CD4-positive, alpha-beta T cell treated with Interleukin-12 subunit alpha and Interleukin-12 subunit beta, for 1 hour (primary cell): ENCODE data around the gene MED16.
"Not testable (repeated sequence)": the region's sequence is repeated elsewhere in the genome, so short reads cannot be mapped to it uniquely, and the experiment has no call there.

Experiments
- DNase-seq: peaks from one replicate; pipeline ENCODE4 v3.0.0-alpha.2; 2020

MED16 gene

GRCh38 chr19:850979-851335 lies 42.0 kb downstream of the MED16 start:
- DNase-seq: no peak

- no peak for DNase-seq
These were observed 42.6 kb downstream of the MED16 start for GRCh38 chr19:850221-850978.

DNA sequence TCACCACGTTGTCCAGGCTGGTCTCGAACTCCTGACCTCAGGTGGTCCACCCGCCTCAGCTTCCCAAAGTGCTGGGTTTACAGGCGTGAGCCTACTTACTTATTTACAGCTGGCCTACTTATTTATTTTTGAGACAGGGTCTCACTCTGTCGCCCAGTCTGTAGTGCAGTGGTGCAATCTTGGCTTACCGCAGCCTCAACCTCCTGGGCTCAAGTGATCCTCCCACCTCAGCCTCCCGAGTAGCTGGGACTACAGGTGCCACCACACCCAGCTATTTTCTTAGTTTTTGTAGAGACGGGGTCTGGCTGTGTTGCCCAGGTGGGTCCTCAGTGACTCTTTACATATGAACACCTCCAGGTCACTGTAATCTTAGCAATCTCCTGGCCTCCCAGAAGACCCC lies 43.8 kb downstream of the MED16 start:
- DNase-seq: not testable (repeated sequence)

- no peak for DNase-seq
These were observed 44.5 kb downstream of the MED16 start for GRCh38 chr19:848386-848921.

- no peak for DNase-seq
These were observed 47.1 kb downstream of the MED16 start for GRCh38 chr19:845707-846521.

- no peak for DNase-seq
These were observed 48.4 kb downstream of the MED16 start for GRCh38 chr19:844546-844971.

GRCh38 chr19:843836-844545 lies 49.0 kb downstream of the MED16 start:
- no peak for DNase-seq

DNA sequence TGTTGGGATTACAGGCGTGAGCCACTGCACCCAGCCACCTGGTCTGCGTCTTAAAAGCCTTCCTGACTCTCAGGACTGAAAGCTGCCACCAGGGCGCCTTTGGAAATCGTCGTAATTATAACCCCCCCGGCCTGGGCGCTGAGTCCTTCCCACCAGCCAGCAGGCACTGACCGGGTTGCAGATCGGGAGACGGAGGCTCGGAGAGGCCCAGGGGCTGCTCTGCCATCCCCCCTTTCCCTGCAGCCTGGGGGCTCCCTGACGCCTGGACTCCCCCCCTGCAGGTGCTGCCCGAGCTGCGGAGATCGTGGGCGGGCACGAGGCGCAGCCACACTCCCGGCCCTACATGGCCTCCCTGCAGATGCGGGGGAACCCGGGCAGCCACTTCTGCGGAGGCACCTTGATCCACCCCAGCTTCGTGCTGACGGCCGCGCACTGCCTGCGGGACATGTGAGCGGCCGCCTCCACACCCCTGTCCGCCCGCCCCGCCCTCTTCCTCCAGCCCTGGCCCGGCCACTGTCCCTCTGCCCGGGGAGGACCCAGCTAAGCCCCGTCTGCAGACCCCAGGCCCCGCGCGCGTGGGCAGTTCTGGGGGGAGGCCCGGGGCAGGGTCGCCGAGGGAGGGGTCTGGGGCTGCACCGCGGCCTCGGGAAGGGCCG lies 49.7 kb downstream of the MED16 start:
- no peak for DNase-seq

- DNase-seq: not testable (repeated sequence)
These were observed 50.2 kb downstream of the MED16 start for GRCh38 chr19:842802-843179.

DNA sequence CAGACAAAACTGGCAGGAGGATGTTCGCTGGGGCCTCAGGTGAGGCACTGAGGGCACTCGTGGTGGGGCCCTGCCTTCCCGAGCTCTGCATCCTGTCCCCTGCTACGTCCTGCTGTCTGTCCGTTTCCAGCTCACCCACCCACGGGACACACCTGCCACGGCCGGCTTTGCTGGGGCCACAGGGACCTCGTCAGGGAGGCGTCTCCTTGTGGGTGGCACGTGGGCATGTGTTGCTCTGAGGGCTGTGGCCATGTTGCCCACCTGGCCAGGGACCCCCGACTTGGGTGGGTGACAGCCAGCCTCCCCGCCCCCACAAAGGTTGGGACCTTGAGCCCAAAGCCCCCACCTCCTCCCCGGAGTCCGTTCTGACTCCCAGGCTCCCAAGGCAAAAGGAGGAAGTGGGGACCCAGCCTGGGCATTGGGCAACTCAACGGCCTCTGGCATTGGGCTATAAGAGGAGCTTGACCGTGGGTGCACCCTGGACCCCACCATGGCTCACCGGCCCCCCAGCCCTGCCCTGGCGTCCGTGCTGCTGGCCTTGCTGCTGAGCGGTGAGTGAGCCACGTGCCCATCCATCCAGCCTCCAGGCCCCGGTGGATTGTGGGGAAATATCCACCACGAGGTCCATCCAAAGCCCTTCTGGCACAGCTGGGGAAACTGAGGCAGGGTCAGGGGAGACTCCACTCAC lies 52.3 kb downstream of the MED16 start, which contains the start of gene PRTN3:
PRTN3 (plus strand) TSS at position 481 of the 688 bp plus-strand sequence; CDS start at position 491, 10 bp downstream.
- no peak for DNase-seq

DNA sequence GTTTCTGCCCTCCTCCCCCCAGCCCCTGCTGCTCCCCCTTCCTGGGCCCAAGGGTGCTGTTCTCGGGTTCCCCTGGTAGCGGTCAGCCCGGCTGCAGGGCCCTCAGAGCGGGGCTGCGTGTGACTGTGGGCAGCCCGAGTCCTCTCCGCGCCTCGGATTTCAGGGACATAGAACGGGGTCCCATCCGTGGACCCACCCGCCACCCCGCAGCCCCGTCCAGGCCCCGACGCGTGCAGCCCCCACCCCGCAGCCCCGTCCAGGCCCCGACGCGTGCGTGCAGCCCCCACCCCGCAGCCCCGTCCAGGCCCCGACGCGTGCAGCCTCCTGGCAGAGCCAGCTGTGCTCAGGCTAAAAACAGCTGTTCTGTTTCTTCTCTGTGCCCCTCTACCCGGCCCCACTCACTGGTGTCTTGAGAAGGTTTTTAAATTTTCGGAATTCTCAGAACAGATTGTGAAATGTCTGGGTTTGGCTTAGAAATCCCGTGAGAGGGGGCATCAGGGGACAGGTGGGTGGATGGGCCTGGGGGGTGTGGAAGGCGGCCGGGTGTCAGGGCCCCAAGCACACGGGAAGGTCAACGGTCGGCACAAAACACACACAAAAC lies 57.7 kb downstream of the MED16 start:
- no peak for DNase-seq

DNA sequence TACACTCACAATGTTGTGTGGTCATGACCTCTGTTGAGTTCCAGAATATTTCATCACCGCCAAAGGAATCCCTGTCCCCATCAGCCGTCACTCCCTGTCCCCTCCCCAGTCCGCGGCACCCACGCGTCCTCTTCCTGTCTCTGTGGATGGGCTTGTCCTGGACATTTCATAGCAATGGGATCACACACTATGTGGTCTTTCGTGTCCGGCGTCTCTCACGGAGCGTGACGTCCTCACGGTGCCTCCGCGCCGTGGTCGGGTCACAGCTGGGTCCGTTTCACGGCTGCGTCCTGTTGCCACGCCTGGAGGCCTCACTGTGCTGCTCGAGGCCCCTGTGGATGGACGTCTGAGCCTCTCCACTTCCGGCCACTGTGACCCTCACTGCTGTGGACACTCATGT lies 58.8 kb downstream of the MED16 start:
- DNase-seq: no peak

- no peak for DNase-seq
These were observed 61.3 kb downstream of the MED16 start for GRCh38 chr19:831407-832369.

DNA sequence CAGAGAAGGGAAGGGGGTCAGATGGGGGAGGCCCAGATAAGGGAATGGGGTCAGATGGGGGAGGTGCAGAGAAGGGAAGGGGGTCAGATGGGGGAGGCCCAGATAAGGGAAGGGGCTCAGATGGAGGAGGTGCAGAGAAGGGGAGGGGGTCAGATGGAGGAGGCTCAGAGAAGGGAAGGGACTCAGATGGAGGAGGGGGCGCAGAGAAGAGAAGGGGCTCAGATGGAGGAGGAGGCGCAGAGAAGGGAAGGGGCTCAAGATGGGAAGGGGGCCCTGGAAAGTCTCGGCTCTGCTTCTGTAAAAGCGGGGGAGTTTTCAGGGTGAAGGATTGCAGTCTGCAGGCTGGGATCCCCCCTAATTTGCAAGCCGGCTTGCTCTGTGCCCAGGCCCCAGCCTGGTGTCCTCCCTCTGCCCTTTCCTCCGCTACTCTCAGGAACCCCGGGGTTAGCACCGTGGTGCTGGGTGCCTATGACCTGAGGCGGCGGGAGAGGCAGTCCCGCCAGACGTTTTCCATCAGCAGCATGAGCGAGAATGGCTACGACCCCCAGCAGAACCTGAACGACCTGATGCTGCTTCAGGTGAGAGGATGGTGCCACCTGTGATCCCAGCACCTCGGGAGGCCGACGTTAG lies 63.7 kb downstream of the MED16 start:
- DNase-seq: no peak

DNA sequence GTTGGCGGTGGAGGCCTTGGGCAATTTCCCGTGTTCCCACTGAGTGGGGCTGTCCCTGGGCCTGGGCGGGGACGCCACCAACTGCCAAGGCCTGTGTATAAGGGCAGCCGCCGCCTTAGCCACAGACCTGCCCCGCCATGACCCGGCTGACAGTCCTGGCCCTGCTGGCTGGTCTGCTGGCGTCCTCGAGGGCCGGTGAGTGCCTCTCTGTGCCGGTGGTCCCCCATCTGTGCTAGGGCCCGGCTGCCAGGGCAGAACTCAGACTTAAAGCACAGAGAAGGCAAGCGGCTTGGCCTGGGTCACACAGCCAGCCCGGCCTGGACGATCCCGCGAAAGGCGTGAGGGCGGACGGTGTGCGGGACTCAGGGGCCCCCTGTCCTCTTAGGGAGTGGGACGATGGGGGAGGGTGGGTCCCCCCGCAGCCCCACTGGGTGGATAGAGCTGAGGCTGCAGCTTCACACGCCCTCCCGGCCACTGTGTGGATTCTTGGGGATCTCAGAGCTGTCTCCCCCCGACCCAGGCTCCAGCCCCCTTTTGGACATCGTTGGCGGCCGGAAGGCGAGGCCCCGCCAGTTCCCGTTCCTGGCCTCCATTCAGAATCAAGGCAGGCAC lies 65.2 kb downstream of the MED16 start, which contains the start of gene AZU1:
AZU1 (plus strand) TSS at position 128 of the 612 bp plus-strand sequence; CDS start at position 138, 10 bp downstream.
- DNase-seq: no peak

DNA sequence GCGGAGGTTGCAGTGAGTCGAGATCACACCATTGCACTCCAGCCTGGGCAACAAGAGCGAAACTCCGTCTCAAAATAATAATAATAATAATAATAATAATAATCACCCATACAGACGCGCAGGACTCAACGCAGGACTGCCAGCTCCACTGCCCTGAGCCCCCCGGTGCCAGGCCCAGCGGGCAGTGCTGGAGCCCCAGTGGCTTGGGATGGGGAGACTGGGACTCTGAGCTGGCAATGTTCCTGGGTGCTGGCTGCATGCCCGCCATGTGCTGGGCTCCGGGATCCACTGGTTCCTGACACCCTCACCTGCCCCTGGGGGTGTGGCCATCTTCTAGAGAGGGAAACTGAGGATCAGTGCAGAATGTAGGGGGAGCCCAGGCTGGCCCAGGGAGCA lies 65.7 kb downstream of the MED16 start:
- DNase-seq: no peak

GRCh38 chr19:825897-826644 lies 66.9 kb downstream of the MED16 start:
- no peak for DNase-seq

DNA sequence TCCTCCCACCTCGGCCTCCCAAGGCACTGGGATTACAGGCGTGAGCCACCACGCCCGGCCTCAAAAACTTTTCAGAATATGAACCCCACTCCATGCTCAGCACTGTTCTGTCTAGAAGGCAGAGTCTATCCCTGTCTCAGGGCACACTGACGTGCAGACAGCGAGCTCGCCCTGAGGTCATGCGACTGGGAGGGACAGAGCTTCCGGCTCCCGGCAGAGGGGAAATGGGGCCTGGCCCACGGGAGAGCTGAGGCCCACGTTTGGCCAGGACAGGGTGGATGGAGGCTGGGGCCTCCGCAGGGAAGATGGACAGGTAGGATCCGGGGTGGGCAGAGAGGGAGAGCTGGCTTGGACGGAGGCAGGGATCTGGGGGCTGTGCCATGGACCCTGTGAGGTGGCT lies 68.1 kb downstream of the MED16 start:
- DNase-seq: no peak
